ENCODE results near the gene TAF11L5.
"Not testable (repeated sequence)": the region's sequence is repeated elsewhere in the genome, so short reads cannot be mapped to it uniquely, and the experiment has no call there.

DNA sequence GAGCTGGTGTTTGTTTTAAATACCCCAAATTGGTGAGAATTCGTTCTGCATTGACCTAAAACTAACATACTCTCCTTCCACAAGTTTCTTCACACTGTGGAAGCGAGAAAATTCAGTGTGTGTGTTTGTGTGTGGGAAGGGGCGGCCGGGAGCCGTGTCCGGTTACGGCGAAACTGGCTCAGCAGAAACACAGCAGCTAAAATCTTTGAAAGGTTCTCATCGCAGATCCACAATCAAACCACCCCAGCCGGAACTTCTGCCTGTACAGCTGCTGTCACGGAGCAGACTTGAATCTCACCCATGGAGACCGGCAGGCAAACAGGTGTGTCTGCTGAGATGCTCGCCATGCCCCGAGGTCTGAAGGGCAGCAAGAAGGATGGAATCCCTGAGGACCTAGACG, 3.5 kb upstream of the TAF11L5 start, which contains the start of gene TAF11L4:
- TF ChIP-seq, protein P1, sequence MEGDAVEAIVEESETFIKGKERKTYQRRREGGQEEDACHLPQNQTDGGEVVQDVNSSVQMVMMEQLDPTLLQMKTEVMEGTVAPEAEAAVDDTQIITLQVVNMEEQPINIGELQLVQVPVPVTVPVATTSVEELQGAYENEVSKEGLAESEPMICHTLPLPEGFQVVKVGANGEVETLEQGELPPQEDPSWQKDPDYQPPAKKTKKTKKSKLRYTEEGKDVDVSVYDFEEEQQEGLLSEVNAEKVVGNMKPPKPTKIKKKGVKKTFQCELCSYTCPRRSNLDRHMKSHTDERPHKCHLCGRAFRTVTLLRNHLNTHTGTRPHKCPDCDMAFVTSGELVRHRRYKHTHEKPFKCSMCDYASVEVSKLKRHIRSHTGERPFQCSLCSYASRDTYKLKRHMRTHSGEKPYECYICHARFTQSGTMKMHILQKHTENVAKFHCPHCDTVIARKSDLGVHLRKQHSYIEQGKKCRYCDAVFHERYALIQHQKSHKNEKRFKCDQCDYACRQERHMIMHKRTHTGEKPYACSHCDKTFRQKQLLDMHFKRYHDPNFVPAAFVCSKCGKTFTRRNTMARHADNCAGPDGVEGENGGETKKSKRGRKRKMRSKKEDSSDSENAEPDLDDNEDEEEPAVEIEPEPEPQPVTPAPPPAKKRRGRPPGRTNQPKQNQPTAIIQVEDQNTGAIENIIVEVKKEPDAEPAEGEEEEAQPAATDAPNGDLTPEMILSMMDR (conservative IDR thresholded peaks at IDR 0.05) = not testable (repeated sequence)
- TF ChIP-seq ZFX (IDR thresholded peaks at IDR 0.05) = not testable (repeated sequence)

Measured in C4-2B (cell line).